Measurements from ENCODE around the gene MICOS13.

DNA sequence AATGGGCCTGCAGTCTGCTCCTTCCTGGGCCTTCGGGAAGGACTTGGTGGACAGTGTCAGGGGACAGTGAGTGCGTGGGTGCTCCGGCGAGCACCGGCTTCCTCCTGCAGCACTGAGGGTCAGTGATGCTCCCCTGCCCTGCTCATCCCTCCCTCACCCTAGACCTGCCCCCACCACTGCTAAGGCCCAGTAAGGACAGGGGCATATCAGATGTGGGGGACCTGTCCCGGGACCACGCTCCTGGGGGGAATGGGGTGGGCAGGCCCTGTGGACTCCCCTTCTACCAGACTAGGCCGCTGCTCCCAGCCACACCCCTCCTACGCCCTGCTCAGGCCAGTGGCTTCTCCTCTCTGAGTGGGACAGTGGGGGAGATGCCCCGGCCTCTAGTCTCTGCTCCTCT, 3.2 kb downstream of the MICOS13 start:
- no peak for TF ChIP-seq POLR2AphosphoS5 (IDR thresholded peaks at IDR 0.05)
- TF ChIP-seq, protein P1, sequence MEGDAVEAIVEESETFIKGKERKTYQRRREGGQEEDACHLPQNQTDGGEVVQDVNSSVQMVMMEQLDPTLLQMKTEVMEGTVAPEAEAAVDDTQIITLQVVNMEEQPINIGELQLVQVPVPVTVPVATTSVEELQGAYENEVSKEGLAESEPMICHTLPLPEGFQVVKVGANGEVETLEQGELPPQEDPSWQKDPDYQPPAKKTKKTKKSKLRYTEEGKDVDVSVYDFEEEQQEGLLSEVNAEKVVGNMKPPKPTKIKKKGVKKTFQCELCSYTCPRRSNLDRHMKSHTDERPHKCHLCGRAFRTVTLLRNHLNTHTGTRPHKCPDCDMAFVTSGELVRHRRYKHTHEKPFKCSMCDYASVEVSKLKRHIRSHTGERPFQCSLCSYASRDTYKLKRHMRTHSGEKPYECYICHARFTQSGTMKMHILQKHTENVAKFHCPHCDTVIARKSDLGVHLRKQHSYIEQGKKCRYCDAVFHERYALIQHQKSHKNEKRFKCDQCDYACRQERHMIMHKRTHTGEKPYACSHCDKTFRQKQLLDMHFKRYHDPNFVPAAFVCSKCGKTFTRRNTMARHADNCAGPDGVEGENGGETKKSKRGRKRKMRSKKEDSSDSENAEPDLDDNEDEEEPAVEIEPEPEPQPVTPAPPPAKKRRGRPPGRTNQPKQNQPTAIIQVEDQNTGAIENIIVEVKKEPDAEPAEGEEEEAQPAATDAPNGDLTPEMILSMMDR (IDR thresholded peaks at IDR 0.05), result no peak
- no peak for TF ChIP-seq POLR2A (IDR thresholded peaks at IDR 0.05)

Measured in prostate gland (tissue), 2 donors.